HG03460 (cell line): Measurements from ENCODE around the gene RARG.

Experiments
- ATAC-seq: cut with Tn5 transposase; IDR thresholded peaks from one replicate; pipeline ENCODE4 v1.9.1; 2021; ENCODE audit not compliant: unreplicated experiment

RARG gene

GRCh38 chr12:53231921-53232645 is at the start of gene RARG:
Gene RARG, minus strand, starts transcription at chr12:53232209. Its CDS starts 4,664 bp downstream, at chr12:53227545.
- no peak for ATAC-seq

- ATAC-seq: no peak
Observed at GRCh38 chr12:53279888-53280498, 48.0 kb upstream of the RARG start.

GRCh38 chr12:53279283-53279869 is 47.4 kb upstream of the RARG start:
- no peak for ATAC-seq

GRCh38 chr12:53277981-53278380 is 46.0 kb upstream of the RARG start:
- no peak for ATAC-seq

- ATAC-seq: no peak
Observed at GRCh38 chr12:53276511-53276910, 44.5 kb upstream of the RARG start.

- ATAC-seq: no peak
Observed at GRCh38 chr12:53274445-53274844, 42.4 kb upstream of the RARG start.

GRCh38 chr12:53268630-53269562 is 36.9 kb upstream of the RARG start:
- ATAC-seq: peak; percentile 5

GRCh38 chr12:53267999-53268629 is 36.1 kb upstream of the RARG start, which contains the start of gene ESPL1:
Gene ESPL1, plus strand, starts transcription at chr12:53268299. Its CDS starts 468 bp downstream, at chr12:53268767.
- ATAC-seq: peak; percentile 82

GRCh38 chr12:53267306-53267998 is 35.4 kb upstream of the RARG start:
- ATAC-seq: peak; percentile 11

GRCh38 chr12:53265783-53266182 is 33.8 kb upstream of the RARG start:
- ATAC-seq: no peak

- ATAC-seq: no peak
Observed at GRCh38 chr12:53259891-53260290, 27.9 kb upstream of the RARG start.

GRCh38 chr12:53258541-53259539 is 26.8 kb upstream of the RARG start:
- no peak for ATAC-seq

- no peak for ATAC-seq
Observed at GRCh38 chr12:53255996-53256395, 24.0 kb upstream of the RARG start.

GRCh38 chr12:53254816-53255545 is 23.0 kb upstream of the RARG start:
- no peak for ATAC-seq

GRCh38 chr12:53253298-53253697 is 21.3 kb upstream of the RARG start:
- no peak for ATAC-seq

- no peak for ATAC-seq
Observed at GRCh38 chr12:53252349-53252916, 20.4 kb upstream of the RARG start.

GRCh38 chr12:53251477-53252348 is 19.7 kb upstream of the RARG start:
- ATAC-seq: peak; percentile 73
